GM12878 (cell line): ENCODE data around the gene AEBP1. TPM values are rescaled to one million over a fixed set of nuclear protein-coding genes. Genes with fewer than 3 reads are reported as not detected.

ENCODE experiments used
- ATAC-seq: fragments of 200-7000 bp; cut with Tn5 transposase; 3 replicates; pipeline ENCODE4 v1.9.1; 2020; ENCODE audit warnings: mild to moderate bottlenecking, moderate library complexity
- BruUV-seq: library from RNA; stranded (reverse); fragments of 400-500 nt; replicated peaks from 2 replicates; lab custom pipeline; 2021; lab: Mats Ljungman, UMichigan
- CTCF ChIA-PET: fragments of 300-600 bp; sonication (Branson Sonifier 250); formaldehyde crosslinking; extraction: SDS; loops from one replicate; lab custom pipeline; 2021; ENCODE audit warnings: inconsistent platforms; lab: Yijun Ruan, JAX
- POLR2A ChIA-PET: fragments of 350-600 bp; formaldehyde crosslinking; extraction: SDS; loops from one replicate; lab custom pipeline; 2021; ENCODE audit warnings: inconsistent platforms; lab: Charles Lee
- RAD21 ChIA-PET: fragments of 300-600 bp; sonication (Branson Sonifier 250); formaldehyde crosslinking; loops from one replicate; lab custom pipeline; 2023; ENCODE audit warnings: antibody characterized with exemption; ENCODE audit not compliant: unreplicated experiment; lab: Charles Lee
- SMC1A ChIA-PET: fragments of 300-600 bp; sonication (Branson Sonifier 250); formaldehyde crosslinking; loops from one replicate; lab custom pipeline; 2023; ENCODE audit not compliant: unreplicated experiment, uncharacterized antibody; lab: Charles Lee
- DNase-seq: peaks from one replicate; pipeline ENCODE4 v3.0.0-alpha.2; 2011; ENCODE audit warnings: low read depth, low spot score
- FAIRE-seq: peaks from 3 replicates; lab custom pipeline; 2011; peaks lifted over from hg19 to GRCh38; lab: Jason Lieb, UNC
- H2AFZ ChIP-seq: 2 replicates; pipeline ENCODE4 v1.6.0; 2011; ENCODE audit warnings: low read depth, low read length, control low read depth; ENCODE audit not compliant: control insufficient read depth
- H3K27ac ChIP-seq: 2 replicates; pipeline ENCODE4 v1.5.1; 2011; ENCODE audit warnings: control low read depth; ENCODE audit not compliant: control insufficient read depth, insufficient read depth
- H3K27me3 ChIP-seq, 2 experiments: replicated peaks in 1 of 2; 2 replicates each; pipeline versions ENCODE4 v1.6.0 to v1.6.1; 2011; ENCODE audit warnings: low read length in 1 of 2; ENCODE audit not compliant: control insufficient read depth in 2 of 2, insufficient read depth in 2 of 2
- H3K36me3 ChIP-seq, 2 experiments: 2 replicates each; pipeline ENCODE4 v1.5.1; 2011; ENCODE audit warnings: low read length in 1 of 2; ENCODE audit not compliant: control insufficient read depth in 2 of 2, insufficient read depth in 2 of 2
- H3K4me1 ChIP-seq: 2 replicates; pipeline ENCODE4 v1.6.1; 2011; ENCODE audit warnings: mild to moderate bottlenecking, low read length, moderate library complexity, mixed read lengths; ENCODE audit not compliant: control insufficient read depth, insufficient read depth
- H3K4me2 ChIP-seq: 2 replicates; pipeline ENCODE4 v1.6.0; 2011; ENCODE audit warnings: control low read depth; ENCODE audit not compliant: control insufficient read depth, insufficient read depth
- H3K4me3 ChIP-seq: fragments of 200-600 bp; sonication (generic); 2 replicates; pipeline ENCODE4 v1.5.1; 2016
- H3K79me2 ChIP-seq: 2 replicates; pipeline ENCODE4 v1.6.0; 2011; ENCODE audit warnings: low read length; ENCODE audit not compliant: control insufficient read depth, insufficient read depth
- H3K9ac ChIP-seq: 2 replicates; pipeline ENCODE4 v1.8.0; 2011; ENCODE audit warnings: low read length, control low read depth, mixed read lengths; ENCODE audit not compliant: control insufficient read depth, insufficient read depth
- H3K9me3 ChIP-seq: replicated peaks from 3 replicates; pipeline ENCODE4 v1.5.1; 2011; ENCODE audit warnings: mild to moderate bottlenecking, low read length; ENCODE audit not compliant: control insufficient read depth, insufficient read depth
- H4K20me1 ChIP-seq: 2 replicates; pipeline ENCODE4 v1.6.0; 2011; ENCODE audit not compliant: control insufficient read depth, insufficient read depth
- BMI1 ChIP-seq: fragments of 450-650 bp; IDR thresholded peaks from 2 replicates; pipeline ENCODE4 v1.6.1; 2016; ENCODE audit warnings: mild to moderate bottlenecking, moderate library complexity, borderline replicate concordance
- BRCA1 ChIP-seq: IDR thresholded peaks from 2 replicates; pipeline ENCODE4 v1.6.1; 2011; ENCODE audit warnings: low read depth, low read length, improper control_type of control experiment
- CBFB ChIP-seq: IDR thresholded peaks from 2 replicates; pipeline ENCODE4 v1.6.1; 2016; ENCODE audit warnings: antibody characterized with exemption, low read depth
- EGR1 ChIP-seq, 2 experiments: IDR thresholded peaks; 1 replicate in 1 of 2; 2 replicates in 1 of 2; pipeline ENCODE4 v1.6.1; 2011 to 2012; ENCODE audit warnings: low read depth in 2 of 2, low read length in 2 of 2, borderline replicate concordance in 1 of 2, mild to moderate bottlenecking in 1 of 2, moderate library complexity in 1 of 2
- ETV6 ChIP-seq, 2 experiments: fragments of 450-650 bp in 1 of 2; IDR thresholded peaks in 1 of 2; conservative IDR thresholded peaks in 1 of 2; 2 replicates each; pipeline ENCODE4 v1.6.1; 2014; ENCODE audit warnings: antibody characterized with exemption in 1 of 2, borderline replicate concordance in 1 of 2, low read depth in 1 of 2, mild to moderate bottlenecking in 1 of 2, moderate library complexity in 1 of 2
- FOXM1 ChIP-seq: IDR thresholded peaks from 2 replicates; pipeline ENCODE4 v1.6.1; 2012; ENCODE audit warnings: low read depth, mild to moderate bottlenecking, inconsistent platforms, low read length, moderate library complexity
- HCFC1 ChIP-seq: fragments of 150-350 bp; IDR thresholded peaks from 2 replicates; pipeline ENCODE4 v1.6.1; 2014; ENCODE audit warnings: low read length
- KLF5 ChIP-seq: fragments of 450-650 bp; IDR thresholded peaks from 2 replicates; pipeline ENCODE4 v1.6.1; 2014; ENCODE audit warnings: mild to moderate bottlenecking; ENCODE audit not compliant: partially characterized antibody
- MYC ChIP-seq: IDR thresholded peaks from 2 replicates; pipeline ENCODE4 v1.6.1; 2011; ENCODE audit warnings: mild to moderate bottlenecking, low read length, moderate library complexity, inconsistent platforms; ENCODE audit not compliant: insufficient read depth, insufficient replicate concordance, insufficient read length, severe bottlenecking
- PAX5 ChIP-seq: IDR thresholded peaks from 2 replicates; pipeline ENCODE4 v1.6.1; 2011; ENCODE audit warnings: low read depth, low read length, borderline replicate concordance
- SIN3A ChIP-seq: IDR thresholded peaks from 2 replicates; pipeline ENCODE4 v1.6.1; 2012; ENCODE audit warnings: low read depth, low read length, improper control_type of control experiment
- SPI1 ChIP-seq: IDR thresholded peaks from 2 replicates; pipeline ENCODE4 v1.6.1; 2011; ENCODE audit warnings: low read depth, mild to moderate bottlenecking, low read length, moderate library complexity, borderline replicate concordance; ENCODE audit not compliant: insufficient read depth
- ZZZ3 ChIP-seq: IDR thresholded peaks from 2 replicates; pipeline ENCODE4 v1.6.1; 2011; ENCODE audit warnings: low read depth; ENCODE audit not compliant: control insufficient read depth, insufficient read length
- WGBS: methylation state at CpG from one replicate; pipeline ENCODE4 v1.1.6; 2016; ENCODE audit warnings: low lambda C conversion rate; ENCODE audit not compliant: insufficient replicate concordance, insufficient coverage; ENCODE audit errors: missing lambda C conversion rate; 5-methylcytosine and 5-hydroxymethylcytosine counted together
- in situ Hi-C: fragments of 300-500 bp; cut with MboI; formaldehyde crosslinking; loops from 9 replicates; pipeline ENCODE4 v1.14.3; 2018; ENCODE audit warnings: mixed read lengths
- intact Hi-C: fragments of 100-400 bp; cut with micrococcal nuclease; formaldehyde crosslinking; loops from one replicate; pipeline ENCODE4 v1.14.2; 2022; ENCODE audit not compliant: unreplicated experiment
- polyA plus RNA-seq, 11 experiments: library from polyadenylated mRNA; depleted of rRNA in 4 of 11; unstranded in 6 of 11; stranded (reverse) in 5 of 11; fragments of >200 nt; fragmentation: Nextera tagmentation in 4 of 11; fragmentation: Illumina TruSeq in 1 of 11; extraction: Ambion mirVana in 4 of 11; extraction: Trizol in 1 of 11; gene quantifications; 1 replicate in 1 of 11; 2 replicates in 10 of 11; pipeline versions ENCODE4 v1.2.1 to v1.2.3, GENCODE V29; 2011 to 2016; ENCODE audit warnings: inconsistent platforms in 2 of 11, missing spikeins in 2 of 11, low read depth in 1 of 11
- total RNA-seq, 4 experiments: library from RNA; depleted of rRNA in 3 of 4; stranded (reverse); fragments of >200 nt in 3 of 4; fragmentation: Illumina TruSeq in 1 of 4; extraction: Trizol in 1 of 4; gene quantifications; 2 replicates each; pipeline versions ENCODE4 v1.2.1 to v1.2.3, GENCODE V29; 2013 to 2021

The AEBP1 gene
- total and polyA plus RNA-seq, 10 of the 15 experiments (the other 5 are each of a cell fraction or from before 2014, with no cell fraction given) = 0.06 to 0.23 (median 0.11) TPM; not detected in 5

DNA sequence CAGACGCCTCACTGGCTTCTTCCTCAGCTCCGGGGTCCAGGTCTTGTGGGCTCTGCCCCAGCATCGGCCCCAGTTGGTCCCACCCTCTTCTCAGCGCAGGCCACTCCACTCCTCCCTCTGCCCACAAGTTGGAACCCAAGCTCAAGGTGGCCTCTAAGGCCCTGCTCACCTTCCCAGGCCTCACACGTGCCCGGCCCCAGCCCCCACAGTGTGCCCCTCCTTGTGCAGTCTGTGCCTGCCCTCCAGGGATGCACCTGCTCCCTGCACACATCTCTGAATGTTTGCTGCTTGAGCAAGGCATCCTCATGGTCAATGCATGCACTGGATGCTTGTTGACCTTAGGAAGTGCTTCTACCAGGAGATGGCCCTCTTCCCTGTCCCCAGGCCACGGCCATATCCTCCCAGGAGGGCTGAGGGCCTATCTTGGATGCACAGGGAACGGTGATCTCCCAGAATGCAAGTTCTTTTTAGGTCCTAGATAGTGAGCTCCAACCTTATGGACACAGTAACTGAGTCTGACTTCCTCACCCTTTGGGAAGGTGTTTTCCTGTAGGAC lies 7.7 kb upstream of the AEBP1 start:
- intact Hi-C loops (no loop called here), in situ Hi-C loops (no loop called here)
- H3K27ac ChIP-seq = no peak overlapping the region
- 34% methylated on average over 8 of the region's 8 CpGs for WGBS
- H3K4me3 ChIP-seq = no peak overlapping the region
- H3K36me3 ChIP-seq = no peaks in the 10 kb centered on the region
- ATAC-seq = no peak
- H3K4me2 ChIP-seq = no peak overlapping the region
- no peaks in the 10 kb centered on the region for H4K20me1 ChIP-seq
- SMC1A ChIA-PET = interaction anchor here (1.4 kb wide), 1 partner anchor 15 kb away, joined by 4 read pairs; no protein-coding TSS in a partner anchor
- peaks cover 14% of the 10 kb centered on the region for H3K4me1 ChIP-seq
- CTCF ChIA-PET = interaction anchor here (1.4 to 2.8 kb wide), 2 partner anchors 12 to 29 kb away, joined by 3 to 9 read pairs; no protein-coding TSS in a partner anchor
- no peak overlapping the region for H2AFZ ChIP-seq
- DNase-seq = no peak
- BruUV-seq = no TSS peak
- H3K79me2 ChIP-seq = no peaks in the 10 kb centered on the region
- no peaks in the 10 kb centered on the region for H3K27me3 ChIP-seq
- RAD21 ChIA-PET = interaction anchor here (1.3 kb wide), 1 partner anchor 52 kb away, joined by 3 read pairs; the partner anchor contains the start of gene DBNL
- FAIRE-seq = no peak
- H3K9me3 ChIP-seq = no peaks in the 10 kb centered on the region
- TF ChIP-seq SIN3A (no peak), CBFB (no peak), FOXM1 (no peak), PAX5 (no peak), SPI1 (no peak), ZZZ3 (no peak), EGR1 (IDR thresholded peaks at IDR 0.05; ENCODE audit: borderline replicate concordance in 1 of 2, low read depth in 2 of 2, low read length in 2 of 2) (no peak), MYC (no peak), HCFC1 (no peak), BRCA1 (no peak), ETV6 (conservative IDR thresholded peaks at IDR 0.05 in 1 of 2, IDR thresholded peaks at IDR 0.05 in 1 of 2; ENCODE audit: borderline replicate concordance in 1 of 2, low read depth in 1 of 2) (no peak), KLF5 (no peak), BMI1 (no peak)
- POLR2A ChIA-PET = no interaction called here
- no peak overlapping the region for H3K9ac ChIP-seq
